ENCODE results near the gene DLG2.
"Not testable (repeated sequence)": the region's sequence is repeated elsewhere in the genome, so short reads cannot be mapped to it uniquely, and the experiment has no call there.

The DLG2 gene

DNA sequence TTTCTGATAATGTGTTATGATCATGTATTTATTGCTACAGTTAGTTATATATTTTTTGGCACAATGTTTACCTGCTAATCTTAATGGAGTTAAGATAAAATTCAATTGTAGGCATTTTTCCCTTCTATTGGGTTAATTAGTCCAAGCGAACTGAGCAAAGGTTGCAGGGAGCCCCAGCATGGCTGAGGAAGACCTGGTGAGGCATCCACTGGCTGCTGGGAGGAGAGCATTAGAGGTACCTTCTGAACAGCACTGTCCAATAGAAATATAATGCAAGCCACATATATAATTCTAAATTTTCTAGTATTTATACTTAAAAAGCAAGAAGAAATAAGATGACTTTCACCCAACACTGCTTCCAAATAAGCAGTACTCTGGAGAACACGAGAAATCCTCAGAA lies 19.9 kb upstream of the DLG2 start:
- DNase-seq = no peak

DNA sequence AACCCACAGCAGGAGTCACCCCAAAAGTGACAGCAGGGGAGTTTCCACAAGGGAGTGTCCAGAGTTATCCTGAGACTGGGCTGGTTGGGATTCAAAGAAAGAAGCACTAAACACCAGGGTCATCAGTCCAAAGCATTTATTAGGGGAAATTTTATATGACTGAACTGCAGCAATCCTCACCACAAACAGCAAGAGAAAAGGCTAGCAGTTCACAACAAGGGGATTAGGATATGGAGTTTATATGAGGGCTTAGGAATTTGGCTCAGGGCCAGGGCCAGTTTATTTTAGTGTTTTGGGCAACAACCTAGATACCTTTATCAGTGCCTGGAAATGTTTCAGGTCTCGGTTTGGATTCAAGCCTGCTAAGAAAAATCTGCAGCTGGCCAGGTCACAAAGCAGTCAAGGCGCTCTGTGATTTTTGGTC lies 16.1 kb upstream of the DLG2 start:
- DNase-seq = peak in 1 of 56 donors; percentile 3

DNA sequence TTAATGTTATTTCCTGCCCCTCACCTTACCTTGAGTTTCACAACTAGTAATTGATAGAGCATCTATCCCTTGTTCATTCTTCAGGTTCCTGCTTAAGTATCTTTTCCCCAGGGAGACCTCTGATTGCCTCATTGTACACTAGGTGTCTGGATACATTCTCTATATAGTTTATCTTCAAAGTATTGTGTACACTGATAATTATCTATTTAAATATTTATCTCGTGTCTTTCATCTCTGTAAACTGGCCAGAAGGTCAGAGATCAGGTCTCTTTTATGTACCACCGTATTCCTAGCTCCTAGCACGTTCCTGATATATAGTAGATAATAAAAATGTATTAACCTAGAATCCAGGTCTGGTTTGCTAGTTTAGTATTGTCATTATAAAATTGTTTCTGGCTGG lies 7.6 kb upstream of the DLG2 start:
- no peak for DNase-seq

DNA sequence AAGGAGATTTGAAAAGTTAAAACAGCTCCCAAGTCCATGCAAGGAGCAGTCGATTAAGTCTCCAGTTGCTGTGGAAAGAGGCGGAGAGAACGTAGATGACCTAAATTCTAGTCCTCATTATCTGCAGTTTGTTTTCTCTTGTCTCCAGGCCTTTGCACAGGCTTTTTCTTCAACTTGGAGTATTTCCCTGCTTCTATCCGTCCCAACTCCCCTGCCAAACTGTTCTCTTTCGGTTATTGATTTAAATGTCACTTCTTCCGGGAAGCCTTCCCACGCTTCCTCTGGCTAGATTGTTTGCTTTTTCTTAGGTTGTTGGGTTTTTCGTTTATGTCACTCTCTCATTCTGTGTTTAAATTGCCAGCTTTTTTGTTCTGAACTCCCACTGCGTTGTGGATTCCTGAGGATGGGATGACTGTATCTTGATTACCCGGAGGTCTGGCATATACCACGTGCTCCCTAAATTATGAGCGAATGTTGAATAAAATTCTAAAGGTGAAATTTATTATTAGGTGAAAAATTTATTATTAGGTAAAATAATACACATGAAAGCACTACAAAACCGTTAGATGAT lies 1.7 kb upstream of the DLG2 start:
- DNase-seq = peak in 4 of 56 donors; percentile 26 to 53 (median 32)

DNA sequence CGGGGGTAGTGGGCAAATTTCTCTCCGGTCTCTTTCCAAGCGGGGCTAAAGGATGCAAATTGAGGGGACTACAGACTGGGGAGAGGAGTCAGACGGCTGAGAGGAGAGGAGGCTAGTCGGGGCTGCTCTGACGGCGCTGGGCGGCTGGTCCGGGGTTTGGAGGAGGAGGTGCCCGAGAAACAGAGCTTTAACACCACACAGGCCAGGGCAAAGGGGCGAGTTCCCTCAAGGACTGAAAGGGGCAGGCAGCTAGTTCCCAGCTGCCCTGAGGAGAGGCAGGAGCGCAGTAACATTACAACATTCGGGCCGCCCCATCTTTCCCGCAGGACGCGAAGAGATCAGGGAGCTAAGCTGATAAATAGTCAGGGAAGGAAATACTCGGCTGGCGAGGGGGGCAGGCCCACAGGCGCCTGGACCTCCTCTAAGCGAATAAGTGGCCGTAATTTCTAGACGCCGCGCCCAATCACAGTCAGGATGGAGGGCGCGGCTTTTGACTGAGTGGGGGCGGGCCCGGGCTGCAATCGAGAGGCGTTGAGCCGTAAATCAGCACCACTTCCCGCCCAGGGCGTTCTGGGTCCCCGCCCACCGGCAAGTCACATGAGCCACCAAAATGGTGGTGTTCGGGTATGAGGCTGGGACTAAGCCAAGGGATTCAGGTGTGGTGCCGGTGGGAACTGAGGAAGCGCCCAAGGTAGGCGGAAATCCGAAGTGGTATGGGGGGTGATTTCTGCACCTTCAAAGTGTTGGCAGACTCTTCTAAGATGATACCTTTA lies 1.0 kb upstream of the DLG2 start, which contains the start of gene TMEM126B:
TMEM126B (plus strand) TSS at position 596 of the 773 bp plus-strand sequence; CDS start at position 611, 15 bp downstream.
- DNase-seq = peak; percentile 74 to 99 (median 97)

DNA sequence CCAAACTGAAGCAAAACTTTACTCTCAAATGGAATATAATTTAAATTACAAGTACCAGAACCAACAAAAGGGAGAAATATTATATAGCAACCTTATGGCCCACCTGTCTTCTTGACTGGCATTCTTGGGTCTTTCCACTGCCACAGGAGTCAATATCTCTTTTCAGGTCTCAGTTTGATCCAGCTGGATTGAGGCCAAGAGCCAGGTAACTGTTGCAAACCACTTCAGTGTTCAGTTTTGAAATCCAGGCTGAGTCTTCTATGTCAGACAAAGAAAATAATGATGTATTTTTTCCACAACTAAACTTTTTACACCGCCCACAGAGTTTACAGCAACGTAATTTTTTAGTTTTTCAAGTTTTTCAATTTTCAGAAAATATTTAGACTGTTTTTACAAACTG lies 648 bp downstream of the DLG2 start:
- DNase-seq = peak in 1 of 56 donors; percentile 2

DNA sequence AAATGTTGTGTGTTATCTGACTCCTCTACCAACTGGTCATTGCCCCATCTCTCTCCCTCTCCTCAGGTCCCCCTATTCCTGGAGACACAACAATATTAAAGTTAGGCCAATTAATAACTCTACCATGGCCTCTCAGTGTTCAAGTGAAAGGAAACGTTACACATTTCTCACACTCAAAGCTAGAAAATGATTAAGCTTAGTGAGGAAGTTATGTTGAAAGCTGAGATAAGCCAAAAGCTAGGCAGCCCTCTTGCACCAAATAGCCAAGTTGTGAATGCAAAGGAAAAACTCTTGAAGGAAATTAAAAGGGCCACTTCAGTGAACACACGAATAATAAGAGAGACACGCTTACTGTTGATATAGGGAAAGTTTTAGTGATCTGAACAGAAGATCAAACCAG lies 6.9 kb downstream of the DLG2 start:
- no peak for DNase-seq

DNA sequence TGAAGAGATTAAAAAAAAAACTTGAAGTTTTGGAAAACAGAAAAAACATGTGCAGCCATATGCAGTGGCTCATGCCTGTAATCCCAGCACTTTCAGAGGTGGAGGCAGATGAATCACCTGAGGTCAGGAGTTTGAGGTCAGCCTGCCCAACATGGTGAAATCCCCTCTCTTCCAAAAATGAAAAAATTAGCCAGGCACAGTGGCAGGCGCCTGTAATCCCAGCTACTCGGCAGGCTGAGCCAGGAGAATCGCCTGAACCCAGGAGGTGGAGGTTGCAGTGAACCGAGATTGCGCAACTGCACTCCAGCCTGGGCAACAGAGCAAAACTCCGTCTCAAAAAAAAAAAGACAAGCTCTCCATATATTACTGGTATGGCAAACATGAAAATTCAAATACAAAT lies 7.6 kb downstream of the DLG2 start:
- no peak for DNase-seq

DNA sequence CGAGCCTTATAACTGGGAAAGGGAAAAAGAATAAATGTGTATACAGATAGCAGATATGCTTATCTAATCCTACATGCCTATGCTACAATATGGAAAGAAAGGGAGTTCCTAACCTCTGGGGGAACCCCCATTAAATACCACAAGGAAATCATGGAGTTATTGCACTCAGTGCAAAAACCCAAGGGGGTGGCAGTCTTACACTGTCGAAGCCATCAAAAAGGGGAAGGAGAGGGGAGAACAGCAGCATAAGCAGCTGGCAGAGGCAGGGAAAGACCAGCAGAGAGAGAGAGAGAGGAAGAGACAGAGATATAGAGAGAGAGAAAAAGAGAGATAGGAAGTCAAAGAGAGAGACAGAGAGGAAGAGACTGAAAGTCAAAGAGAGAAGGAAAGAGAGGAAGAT lies 15.5 kb downstream of the DLG2 start:
- DNase-seq = not testable (repeated sequence)

DNA sequence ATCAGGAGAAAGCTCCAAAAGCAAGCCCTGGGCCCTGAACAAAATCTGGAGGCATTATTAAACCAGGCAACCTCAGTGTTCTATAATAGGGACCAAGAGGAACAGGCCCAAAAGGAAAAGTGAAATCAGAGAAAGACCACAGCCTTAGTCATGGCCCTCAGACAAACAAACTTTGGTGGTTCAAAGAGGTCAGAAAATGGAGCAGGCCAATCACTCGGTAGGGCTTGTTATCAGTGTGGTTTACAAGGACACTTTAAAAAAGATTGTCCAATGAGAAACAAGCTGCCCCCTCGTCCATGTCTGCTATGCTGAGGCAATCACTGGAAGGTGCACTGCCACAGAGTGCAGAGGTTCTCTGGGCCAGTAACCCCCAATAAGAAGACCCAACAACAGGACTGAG lies 17.9 kb downstream of the DLG2 start:
- DNase-seq = not testable (repeated sequence)

DNA sequence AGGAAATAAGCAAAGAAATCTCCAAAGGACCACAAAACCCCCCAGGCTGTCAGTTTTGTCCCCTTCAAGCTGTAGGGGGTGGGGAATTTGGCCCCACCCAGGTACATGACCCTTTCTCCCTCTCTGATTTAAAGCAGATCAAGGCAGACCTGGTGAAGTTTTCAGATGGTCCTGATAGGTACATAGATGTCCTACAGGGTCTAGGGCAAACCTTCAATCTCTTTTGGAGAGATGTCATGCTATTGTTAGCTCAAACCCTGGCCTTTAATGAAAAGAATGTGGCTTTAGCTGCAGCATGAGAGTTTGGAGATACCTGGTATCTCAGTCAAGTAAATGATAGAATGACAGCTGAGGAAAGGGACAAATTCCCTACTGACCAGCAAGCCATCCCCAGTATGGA lies 18.5 kb downstream of the DLG2 start:
- not testable (repeated sequence) for DNase-seq

DNA sequence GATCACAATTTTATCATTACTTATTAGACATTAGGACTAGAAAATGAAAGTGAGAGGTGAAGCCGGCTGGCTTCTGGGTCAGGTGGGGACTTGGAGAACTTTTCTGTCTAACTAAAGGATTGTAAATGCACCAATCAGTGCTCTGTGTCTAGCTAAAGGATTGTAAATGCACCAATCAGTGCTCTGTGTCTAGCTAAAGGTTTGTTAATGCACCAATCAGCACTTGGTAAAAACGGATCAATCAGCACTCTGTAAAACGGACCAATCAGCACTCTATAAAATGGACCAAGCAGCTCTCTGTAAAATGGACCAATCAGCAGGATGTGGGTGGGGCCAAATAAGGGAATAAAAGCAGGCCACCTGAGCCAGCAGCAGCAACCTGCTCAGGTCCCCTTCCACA lies 20.9 kb downstream of the DLG2 start:
- not testable (repeated sequence) for DNase-seq

DNA sequence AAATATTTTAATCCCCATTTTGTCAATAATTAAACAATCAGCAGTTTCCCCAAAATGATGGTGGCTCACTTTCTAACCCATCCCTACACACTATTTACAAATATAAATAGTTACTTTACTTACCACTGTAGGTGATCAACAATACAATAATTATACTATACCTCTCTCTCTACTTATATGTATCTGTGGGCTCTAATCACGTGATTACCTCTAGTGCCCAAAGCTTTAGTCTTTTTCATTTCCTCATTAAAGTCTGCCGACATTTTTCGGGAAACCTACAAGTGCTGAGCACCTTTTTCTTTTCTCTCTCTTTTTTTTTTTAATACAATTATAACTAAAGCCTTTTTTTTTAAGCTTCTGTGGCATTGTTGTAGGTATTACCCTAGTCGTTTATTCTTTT lies 23.9 kb downstream of the DLG2 start:
- no peak for DNase-seq

DNA sequence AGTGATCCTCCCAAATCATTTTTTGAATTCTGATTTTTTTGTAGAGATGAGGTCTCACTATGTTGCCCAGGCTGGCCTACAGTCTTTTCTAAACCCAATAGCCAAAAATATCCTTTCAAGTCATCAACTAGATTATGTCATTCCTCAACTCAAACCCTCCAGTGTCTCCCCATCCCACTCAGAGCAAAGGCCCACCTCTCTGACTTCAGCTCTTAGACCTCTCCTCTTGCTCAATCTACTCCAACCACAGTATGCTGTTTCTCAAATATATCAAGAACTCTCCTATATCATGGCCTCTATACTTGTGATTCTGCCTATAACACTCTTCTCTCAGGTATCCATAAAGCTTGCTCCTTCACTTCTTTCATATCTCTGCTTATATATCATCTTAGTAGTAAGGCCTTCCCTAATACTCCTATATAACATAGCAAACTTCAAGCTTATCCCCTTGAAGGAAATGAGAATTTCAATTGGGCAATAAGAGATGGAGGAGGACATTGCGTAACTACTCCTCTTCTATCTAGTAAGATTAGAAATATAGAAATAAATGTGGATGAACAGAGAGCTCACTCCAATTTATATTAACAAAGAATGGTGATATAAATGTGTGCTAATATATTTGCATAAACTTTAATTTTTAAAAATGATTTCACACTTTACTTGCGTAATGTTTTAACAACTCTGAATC lies 24.5 kb downstream of the DLG2 start:
- DNase-seq = no peak

DNA sequence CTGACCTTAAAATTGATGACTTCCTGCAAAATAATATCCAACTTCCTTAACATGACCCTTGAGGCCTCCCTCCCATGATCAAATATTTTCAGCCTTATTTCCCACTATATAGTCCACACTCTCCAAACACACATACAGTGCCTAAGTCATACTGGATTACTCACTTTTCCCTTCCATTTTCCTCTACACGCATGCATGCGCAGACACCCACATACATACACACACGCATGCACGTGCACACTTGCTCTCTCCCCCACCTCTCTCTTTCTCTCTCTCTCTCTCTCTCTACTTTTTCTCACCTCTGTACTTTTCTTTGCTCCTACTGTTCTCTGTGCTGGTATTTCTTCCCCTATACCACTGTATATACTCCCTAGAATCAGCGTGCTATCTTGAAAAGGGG lies 28.1 kb downstream of the DLG2 start:
- no peak for DNase-seq

DNA sequence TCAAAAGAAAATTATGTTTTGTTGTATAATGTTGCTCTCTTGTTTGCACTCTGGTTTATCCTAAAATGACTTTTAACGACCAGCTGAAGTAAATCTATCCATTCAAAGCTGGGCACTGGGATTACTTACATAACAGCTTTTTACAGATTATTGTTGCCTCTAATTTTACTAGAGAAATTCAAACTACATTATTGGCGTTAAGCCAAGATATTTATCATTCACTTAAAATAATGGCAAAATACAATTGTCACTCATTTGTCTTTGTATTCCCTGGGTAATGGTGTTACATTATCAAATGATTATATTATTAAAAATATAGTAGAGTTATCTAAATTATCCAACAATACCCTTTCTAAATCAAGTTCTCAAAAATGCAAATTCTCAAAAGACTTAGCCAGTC lies 30.3 kb downstream of the DLG2 start:
- DNase-seq = no peak

DNA sequence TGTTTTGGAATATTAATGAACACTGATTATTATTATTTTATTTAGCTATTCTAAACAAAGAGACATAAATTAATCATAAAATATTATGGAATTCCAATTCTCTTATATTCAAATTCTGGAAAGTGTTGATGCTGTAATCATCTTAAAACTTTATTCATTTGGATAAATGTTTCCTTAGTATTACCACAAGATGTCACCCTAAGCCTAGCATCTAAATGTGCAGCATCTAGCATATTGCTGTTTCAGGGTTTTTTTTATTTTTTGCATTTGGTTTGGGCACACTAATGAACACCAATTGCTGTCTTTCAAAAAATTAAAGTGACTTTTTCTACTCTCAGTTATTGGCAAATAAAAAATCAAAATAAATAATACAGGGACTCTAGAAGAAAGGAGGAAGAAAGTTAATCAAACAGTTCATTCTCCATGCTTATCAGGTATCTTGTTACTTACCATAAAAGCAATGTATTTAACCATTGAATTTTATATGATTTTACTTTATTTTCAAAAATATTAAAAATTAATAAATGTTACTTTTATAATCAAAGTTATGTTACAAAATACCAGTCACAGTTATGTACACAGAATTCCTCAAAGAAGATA lies 31.8 kb downstream of the DLG2 start:
- DNase-seq = peak in 1 of 56 donors; percentile 2

DNA sequence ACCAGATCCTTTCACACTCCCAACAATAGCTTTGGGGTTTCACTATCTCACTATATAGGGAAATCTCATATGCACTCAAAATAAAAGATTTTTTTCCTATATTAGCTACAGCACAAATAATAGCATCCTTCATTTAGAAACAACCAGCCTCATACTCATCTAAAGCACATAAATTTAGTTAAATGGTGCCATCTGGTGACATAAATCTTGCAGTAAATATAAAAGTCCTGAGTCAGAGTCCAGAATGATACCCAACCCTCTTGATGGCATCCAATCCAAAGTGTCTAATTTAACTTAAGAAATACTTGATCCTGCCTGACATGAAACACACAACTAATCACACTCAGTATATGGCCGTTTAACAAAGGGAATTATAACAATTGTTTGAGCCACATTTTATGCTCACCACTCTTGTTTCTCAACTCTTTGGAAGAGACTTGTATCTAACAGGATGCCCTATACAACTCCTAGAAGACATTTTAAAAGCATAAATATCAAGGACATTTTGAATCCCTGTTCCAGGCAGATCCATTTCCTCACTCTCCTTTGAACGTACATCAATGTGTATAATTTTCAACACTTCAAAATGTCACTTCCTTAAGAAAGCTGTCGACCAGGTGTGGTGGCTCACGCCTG lies 36.2 kb downstream of the DLG2 start:
- peak in 1 of 56 donors; percentile 3 for DNase-seq

DNA sequence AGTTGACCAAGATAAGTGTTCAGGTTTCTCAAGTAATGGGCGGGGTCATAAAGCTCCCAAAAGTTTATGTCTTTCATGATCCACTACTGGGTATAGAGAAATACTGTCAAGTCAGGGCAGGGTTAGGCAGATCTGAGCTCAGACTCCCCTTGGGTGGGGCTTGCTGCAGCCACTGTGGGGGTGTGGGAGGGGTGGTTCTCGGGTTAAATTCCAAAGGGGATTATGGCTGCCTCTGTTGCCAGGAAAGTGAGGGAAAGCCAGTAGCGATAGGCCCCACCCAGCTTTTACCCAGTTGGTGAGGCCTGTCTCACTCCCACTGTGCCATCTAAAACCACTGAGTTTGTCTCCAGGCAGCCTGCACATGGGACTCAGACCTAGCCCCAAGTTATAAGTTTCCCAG lies 37.8 kb downstream of the DLG2 start:
- DNase-seq = no peak

DNA sequence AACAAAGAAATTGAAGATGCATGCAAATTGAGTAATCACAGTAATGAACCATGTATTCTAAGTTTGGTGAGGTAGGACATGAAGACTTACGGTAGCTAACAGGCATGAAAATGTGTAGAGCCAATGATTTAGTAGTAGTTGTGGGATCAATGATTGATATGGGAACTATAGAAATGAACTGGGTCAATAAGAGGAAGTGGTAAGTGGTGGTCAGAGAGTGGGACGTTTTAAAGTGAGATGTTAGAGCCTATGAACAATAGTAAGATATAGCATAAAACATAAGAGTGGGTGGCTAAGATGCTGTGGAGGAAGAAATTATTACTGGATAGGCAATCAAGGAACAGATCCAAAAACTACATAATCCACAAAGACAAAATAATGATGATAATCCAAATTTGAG lies 45.0 kb downstream of the DLG2 start:
- no peak for DNase-seq

DNA sequence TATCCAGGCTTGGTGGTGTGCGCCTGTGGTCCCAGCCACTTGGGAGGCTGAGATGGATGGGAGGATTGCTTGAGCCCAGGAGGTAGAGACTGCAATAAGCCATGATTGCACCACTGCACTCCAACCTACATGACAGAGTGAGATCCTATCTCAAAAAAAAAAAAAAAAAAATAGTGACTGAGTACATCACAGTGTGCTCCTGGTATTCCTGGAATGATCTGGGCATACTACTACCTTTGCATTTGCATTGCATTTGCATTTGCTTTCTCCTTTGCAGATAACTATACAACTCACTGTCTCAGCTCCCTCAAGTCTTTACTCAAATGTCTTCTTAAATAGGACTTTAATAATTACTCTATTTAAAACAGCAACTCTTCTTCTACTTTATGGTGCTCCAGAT lies 51.8 kb downstream of the DLG2 start:
- no peak for DNase-seq

DNA sequence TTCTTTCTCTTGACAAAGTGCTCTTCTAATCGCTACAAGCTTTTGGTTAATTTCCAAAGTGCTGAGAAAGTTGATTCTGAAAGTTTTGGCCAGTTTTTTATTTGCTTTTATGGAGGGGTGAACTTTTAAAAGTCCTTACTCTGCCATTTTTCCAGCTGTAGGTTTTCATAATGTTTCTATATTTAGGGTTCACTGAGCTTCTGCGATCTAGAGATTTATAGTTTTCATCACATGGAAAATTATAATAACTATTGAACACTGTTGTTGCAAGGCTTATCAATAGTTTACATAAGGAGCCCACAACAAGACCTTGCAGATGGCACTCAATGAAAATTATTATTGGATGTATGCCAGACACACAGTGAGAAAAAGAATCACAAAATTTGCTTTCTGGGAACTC lies 55.1 kb downstream of the DLG2 start:
- DNase-seq = no peak

Measured in amygdala (tissue), 56 donors.